ENCODE data around the gene OASL. TPM values are rescaled to one million over a fixed set of nuclear protein-coding genes. Genes with fewer than 3 reads are reported as not detected.
"Not testable (repeated sequence)": the region's sequence is repeated elsewhere in the genome, so short reads cannot be mapped to it uniquely, and the experiment has no call there.

Gene OASL, protein sequence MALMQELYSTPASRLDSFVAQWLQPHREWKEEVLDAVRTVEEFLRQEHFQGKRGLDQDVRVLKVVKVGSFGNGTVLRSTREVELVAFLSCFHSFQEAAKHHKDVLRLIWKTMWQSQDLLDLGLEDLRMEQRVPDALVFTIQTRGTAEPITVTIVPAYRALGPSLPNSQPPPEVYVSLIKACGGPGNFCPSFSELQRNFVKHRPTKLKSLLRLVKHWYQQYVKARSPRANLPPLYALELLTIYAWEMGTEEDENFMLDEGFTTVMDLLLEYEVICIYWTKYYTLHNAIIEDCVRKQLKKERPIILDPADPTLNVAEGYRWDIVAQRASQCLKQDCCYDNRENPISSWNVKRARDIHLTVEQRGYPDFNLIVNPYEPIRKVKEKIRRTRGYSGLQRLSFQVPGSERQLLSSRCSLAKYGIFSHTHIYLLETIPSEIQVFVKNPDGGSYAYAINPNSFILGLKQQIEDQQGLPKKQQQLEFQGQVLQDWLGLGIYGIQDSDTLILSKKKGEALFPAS
- not detected for polyA plus RNA-seq (ENCODE audit: insufficient read length)

DNA sequence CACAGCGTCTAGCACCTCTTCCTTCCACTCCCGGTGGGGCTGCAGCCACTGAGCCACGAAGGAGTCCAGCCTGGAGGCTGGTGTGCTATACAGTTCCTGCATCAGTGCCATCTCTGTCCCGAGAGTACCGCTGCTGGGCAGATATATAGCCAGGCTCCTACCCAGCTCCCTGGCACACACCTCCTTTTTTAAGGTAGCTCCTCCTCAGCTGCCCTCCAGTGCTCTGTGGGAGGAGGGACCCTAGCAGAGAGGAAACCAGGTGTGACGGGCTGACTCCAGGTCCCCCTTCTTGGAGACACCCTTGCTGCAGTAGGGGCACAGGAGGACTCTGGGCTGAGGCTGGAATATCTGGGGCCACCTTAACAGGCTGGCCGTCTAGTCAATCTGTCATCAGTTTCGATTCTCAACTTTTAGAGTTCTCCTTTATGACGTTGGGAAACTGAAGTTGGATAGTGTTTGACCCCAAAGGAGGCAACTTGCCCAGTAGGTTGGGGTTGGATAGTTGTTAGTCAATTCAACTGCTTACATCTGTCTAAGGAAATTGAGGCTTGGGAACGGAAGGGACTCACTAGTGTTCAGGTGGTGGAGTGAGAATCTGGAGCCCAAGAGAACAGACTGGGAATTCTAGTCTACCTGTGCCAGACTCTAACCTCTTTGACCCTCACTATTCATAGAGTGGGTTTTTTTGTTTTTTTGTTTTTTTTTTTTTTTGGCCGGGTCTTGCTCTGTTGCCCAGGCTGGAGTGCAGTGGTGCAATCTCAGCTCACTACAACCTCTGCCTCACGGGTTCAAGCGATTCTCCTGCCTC, at the start of gene OASL:
TSS of gene OASL (minus strand) at position 386 of the 808 bp plus-strand sequence. CDS start at position 111, 275 bp downstream.
- DNase-seq (ENCODE audit: low read depth), result no peak

DNA sequence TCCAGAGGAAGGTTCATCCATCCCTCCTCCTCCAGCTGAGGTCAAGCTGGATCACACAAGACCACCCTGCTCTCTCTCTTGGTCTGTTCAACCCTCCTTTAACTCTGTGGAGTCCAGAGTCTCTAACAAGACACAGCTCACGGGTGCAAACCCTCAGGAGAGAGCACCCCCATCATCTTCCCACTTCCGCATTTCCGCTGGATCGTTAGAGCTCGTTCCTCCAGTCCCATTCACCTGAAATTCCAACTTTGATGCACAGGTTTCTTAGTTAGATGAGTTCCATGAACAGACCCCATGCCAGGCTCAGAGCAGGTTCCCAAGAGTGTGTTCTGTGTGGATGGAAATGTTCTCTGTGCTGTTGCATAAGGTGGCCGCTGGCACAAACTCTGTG, 49.1 kb upstream of the OASL start:
- no peak for DNase-seq (ENCODE audit: low read depth)

DNA sequence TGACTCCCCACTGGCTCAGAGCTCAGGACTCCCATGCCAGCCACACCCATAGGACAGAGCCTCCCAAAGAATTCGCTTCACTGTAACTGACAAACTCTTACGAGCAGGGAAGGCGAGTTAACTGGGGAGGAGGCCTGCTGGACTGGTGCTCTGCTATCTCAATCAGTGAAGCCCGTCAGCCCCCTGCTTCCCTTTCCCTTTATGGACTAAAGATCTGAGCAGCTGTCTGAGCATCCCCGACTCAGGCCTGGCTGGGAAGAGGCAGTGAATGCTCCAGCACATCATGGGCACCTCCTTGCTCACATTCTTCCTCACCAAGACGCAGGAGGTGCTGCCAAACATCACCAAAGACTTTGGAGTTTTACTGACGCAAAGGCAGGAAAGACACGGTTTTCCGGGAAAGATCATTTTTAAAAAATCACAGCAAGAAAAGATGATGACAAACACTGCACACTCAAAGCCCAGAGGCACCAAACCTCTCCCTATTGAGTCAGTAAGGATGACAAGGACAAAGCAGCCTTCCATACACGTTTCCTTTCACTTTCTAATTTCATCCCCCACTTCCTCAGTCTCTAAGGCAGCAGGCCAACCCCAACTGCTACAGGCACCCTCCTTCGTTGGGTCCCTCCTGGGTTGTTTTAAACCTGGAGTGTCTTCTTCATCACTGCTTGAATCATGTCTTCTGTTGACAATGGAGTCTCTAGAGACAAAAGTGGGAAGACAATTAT, 48.6 kb upstream of the OASL start:
- DNase-seq (ENCODE audit: low read depth), result no peak

DNA sequence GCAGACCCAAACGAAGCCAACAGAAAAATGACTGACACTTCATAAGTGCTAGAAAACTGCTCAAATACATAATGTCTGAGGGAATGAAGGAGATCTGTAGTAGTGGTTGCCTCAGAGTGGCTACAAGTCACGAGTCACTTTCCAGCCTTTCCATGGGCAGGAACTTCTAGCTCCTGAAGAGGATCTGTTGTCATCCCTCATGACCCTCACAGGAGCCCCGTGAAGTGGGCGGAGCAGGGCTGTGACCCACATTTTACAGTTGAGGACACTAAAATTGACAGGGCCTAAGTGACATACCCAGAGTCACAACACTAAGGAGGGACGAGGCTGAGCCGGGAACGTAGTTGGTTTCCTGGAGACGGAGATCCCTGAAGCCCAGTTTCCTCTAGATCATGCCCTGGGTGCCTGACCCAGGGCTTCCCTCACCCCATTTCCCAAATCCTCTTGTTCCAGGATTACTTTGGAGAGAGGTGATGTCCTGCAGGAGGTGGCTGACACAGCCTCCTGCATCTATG, 47.8 kb upstream of the OASL start:
- no peak for DNase-seq (ENCODE audit: low read depth)

DNA sequence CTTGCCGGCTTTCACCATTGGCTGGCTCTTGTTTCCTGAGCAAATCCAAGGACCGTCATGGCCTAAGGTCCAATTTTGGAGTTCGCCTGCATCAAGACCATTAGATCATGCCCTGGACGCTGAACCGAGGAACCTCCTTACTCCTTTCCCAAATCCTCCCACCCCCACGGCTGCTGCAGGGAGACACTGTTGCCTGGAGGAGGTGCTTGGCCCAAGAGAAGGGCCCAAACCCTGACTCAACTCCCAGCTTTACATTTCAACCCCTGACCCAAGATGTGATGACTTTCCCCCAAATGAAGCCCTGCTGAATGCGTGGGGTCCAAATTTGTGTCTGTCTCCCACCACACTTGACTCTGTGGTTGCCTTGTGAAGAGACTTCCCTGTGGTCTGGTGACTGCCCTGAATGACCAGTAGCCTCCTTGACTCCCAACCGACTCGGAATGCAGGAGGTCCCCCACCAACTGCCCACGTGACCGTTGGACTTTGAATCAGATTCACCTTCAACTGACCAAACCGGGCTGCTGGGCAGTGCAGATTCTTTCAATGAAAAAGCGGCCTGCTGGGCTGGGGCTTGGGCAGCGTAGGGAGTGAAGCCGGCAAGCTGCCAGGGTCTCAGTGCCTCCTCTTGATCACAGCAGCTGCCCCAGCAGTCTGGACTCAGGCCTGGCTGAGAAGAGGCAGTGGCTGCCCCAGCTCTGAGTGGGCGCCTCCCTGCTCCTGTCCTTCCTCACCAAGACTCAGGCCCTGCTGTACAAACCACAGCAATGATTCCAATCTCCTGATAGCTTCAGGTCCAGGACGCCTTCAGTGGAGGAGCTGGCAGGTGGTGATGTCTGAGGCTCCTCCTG, 46.7 kb upstream of the OASL start:
- no peak for DNase-seq (ENCODE audit: low read depth)

DNA sequence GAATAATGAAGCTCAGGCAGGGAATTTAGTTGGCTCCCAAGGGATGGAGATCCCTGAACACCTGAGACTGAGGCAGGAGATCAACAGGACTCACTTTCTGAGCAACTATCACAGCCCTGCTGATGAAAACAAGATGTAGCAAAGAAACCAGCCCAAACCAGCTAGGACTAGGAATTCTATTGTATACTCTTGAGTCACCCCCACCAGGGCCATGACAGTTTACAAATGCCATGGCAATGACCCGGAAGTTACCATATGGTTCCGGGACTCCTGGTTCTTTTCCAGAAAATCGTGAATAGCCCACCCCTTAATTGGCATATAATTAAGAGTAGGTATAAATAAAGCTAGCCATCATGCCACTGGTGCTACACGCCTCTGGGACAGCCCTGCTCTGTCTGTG, 46.0 kb upstream of the OASL start:
- no peak for DNase-seq (ENCODE audit: low read depth)

DNA sequence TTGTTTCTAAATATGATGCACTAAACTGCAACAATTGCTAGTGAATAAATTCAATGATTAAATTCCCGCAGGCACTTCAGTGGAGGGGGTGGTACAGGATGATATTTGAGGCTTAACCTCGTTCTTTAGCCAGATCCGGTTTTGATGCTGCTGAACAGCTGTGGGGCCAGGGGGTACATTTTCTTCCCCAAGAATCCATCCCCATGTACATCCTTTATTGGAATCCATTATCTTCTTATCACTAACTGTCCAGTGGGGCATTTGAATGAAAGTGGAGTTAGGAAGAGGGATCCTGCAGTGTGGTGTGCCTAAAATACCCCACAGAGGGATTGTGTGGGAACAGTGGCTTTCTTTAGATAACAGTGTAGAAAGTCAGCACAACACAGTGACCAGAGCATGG, 45.2 kb upstream of the OASL start:
- no peak for DNase-seq (ENCODE audit: low read depth)

DNA sequence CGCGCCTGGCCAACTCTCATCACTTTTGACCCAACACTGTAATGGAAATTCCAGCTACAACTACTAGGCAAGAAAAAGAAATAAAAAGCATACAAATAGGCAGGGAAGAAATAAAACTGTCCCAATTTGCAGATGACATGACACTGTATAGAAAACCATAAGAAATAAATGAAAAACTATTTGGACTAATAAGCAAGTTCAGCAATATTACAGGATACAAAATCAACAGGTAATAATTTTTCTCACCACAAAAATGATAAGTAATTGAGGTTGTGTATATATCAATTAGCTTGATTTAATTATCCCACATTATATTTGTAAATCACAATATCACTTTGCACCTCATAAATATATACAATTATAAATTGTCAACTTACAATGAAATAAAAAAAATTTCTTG, 41.9 kb upstream of the OASL start:
- DNase-seq (ENCODE audit: low read depth), result no peak

DNA sequence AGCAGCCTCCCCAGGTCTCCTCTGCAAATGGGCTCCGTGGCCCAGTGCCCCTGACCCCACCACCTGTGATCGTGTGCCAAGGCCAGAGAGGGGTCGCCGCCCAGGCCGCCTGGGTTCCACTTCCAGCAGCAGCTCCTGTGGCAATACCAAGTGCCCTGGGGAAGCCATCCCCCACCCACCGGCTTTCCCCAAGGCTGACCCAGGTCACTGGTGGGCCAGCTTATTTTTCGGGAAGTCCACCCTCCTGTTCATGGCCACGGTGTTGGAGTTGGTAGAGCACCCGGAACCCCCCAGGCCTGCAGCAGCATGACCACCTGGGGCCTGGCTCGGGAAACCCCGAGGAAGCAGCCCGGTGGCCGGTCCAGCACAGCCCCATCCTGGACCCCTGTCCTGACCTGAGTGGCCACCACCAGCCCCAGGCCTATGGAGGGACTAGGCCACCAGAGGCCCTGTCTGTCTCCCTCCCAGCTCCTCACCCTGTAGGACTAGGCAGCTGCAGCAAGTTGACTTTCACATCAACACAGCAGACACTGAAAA, 40.8 kb upstream of the OASL start:
- no peak for DNase-seq (ENCODE audit: low read depth)

DNA sequence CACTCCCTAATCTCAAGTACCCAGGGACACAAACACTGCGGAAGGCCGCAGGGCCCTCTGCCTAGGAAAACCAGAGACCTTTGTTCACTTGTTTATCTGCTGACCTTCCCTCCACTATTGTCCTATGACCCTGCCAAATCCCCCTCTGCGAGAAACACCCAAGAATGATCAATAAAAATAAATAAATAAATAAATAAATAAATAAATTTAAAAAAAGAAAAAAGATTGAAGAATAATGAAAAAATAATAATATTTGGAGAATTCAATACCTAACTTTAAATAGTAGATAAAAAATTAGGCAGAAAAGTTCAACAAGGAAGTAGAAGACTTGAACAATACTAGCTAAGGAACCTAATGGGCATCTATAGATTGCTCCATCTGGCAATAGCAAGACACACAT, 38.4 kb upstream of the OASL start:
- DNase-seq (ENCODE audit: low read depth), result not testable (repeated sequence)

DNA sequence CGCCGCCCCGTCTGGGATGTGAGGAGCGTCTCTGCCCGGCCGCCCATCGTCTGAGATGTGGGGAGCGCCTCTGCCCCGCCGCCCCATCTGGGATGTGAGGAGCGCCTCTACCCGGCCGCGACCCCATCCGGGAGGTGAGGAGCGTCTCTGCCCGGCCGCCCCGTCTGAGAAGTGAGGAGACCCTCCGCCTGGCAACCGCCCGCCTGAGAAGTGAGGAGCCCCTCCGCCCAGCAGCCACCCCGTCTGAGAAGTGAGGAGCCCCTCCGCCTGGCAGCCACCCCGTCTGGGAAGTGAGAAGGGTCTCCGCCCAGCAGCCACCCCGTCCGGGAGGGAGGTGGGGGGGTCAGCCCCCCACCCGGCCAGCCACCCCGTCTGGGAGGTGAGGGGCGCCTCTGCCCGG, 36.9 kb upstream of the OASL start:
- not testable (repeated sequence) for DNase-seq (ENCODE audit: low read depth)

DNA sequence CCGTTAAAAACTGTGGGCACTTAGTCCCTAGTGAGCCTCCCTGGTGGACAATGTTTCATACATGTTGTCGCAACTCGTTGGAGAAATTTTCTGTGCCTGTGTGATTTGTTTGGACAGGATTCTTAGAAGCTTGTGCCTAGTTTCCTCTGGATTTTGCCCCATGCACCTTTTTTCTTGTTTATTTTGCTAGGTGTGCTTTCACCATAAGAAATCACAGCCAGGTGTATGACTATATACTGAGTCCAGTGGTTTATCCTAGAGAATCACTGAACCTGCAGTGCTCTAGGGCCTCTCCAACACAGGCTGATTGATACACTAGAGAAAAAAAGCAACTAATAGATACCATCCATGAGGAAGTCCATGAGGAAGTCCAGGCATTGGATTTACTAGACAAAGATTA, 33.1 kb upstream of the OASL start:
- DNase-seq (ENCODE audit: low read depth), result no peak

DNA sequence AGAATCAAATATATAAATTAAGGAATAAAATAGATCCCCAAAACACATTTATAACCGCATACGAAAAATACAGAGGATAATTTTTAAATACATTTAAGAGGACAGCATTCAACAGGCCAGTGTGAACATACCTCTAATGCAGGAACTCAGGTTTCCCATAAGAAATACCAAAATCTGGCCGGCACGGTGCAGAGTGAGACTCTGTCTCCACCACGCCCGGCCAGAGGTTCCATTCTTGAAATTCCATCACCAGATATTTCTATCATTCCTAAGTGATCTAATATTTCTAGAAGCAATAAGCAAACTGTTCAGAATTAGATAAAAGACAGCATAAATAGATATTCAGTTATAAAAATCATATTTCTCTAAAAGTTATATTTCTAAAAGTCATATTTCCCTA, 30.2 kb upstream of the OASL start:
- DNase-seq (ENCODE audit: low read depth), result no peak

DNA sequence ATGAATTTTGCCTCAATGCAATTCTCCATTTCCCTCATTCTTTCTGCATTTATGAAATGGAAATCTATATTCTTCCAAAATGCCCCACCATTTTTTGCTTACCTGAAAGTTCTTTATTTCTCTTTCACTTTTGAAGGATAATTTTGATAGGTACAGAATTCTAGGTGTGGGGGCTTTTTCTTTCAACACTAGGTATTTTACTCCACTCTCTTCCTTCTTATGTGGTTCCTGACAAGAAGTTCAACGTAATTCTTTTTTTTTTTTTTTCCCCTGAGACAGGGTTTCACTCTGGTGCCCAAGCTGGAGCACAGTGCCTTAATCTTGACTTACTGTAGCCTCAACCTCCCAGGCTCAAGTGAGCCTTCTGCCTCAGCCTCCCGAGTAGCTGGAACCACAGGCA, 26.3 kb upstream of the OASL start:
- DNase-seq (ENCODE audit: low read depth), result no peak

DNA sequence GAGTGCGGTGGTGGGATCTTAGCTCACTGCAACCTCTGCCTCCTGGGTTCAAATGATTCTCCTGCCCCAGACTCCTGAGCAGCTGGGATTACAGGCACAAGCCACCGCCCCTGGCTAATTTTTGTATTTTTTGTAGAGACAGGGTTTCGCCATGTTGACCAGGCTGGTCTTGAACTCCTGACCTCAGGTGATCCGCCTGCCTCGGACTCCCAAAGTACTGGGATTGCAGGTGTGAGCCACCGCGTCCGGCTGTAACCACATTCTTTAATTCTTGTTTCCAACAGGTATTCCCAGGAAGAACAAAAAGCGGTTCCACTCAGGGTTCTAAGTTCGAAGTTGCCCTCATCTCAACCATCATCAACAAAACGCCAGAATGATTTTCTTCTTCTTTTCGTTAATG, 25.5 kb upstream of the OASL start:
- DNase-seq (ENCODE audit: low read depth), result not testable (repeated sequence)

DNA sequence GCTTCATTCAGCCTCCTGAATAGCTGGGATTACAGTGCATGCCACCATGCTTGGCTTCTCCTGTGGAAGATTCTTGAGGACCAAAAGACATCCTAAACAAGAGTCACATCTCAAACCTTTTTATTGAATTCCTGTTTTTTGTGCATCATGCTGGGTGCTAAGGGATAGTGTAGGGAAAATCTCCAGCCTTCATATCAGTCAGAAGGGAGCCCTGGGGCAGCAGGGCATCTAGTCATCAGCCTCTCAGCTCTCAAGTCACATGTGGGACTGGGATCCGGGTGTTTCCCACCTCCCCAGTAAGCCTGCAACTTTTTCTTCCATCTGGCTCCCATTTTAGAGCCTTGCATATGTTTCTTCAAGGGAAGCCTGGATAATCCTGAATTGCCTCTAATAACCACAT, 25.1 kb upstream of the OASL start:
- DNase-seq (ENCODE audit: low read depth), result no peak

DNA sequence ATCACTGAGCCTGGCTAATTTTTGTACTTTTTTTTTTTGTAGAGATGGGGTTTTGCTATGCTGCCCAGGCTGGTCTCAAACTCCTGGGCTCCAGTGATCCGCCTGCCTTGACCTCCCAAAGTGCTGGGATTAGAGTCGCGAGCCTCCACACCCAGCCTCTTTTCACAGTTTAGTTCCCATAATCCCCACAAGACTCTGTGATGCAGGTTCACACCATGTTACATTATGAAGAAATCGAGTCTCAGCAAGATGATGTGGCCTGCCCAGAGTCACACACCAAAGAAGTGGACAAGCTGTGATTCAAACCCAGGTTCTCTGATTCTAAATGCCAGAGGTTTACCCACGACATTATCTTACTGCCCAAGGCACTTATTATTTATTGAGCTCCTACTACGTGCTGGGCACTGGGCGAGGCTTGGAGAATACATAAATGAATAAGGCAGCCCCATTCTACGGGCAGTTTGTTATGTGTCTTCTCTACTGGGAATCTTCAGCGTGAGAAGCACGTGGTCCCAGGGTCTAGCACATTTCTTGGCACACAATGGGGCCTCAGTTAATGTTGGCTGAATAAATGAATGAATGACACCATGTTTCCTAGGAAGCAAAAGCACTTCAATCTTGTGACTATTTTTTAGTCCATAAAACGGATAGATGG, 23.5 kb upstream of the OASL start:
- DNase-seq (ENCODE audit: low read depth), result no peak

DNA sequence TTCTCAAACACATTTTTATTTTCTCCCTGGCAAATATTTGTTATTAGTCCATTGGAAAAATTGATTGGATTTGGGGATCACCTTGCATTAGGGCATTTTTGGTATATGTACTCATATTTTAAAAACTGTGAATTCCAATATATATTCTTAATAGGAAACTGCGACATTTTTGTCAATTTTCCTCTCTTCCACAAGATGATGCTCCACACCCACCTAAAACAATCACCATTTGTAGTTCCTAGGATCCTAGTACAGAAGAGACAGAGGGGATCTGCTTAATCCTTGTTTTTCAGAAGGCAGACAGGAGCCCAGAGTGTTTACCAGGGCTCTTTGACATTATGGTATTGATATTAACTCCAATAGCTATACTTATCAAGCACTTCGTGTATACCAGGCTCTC, 22.8 kb upstream of the OASL start:
- DNase-seq (ENCODE audit: low read depth), result peak; percentile 13

DNA sequence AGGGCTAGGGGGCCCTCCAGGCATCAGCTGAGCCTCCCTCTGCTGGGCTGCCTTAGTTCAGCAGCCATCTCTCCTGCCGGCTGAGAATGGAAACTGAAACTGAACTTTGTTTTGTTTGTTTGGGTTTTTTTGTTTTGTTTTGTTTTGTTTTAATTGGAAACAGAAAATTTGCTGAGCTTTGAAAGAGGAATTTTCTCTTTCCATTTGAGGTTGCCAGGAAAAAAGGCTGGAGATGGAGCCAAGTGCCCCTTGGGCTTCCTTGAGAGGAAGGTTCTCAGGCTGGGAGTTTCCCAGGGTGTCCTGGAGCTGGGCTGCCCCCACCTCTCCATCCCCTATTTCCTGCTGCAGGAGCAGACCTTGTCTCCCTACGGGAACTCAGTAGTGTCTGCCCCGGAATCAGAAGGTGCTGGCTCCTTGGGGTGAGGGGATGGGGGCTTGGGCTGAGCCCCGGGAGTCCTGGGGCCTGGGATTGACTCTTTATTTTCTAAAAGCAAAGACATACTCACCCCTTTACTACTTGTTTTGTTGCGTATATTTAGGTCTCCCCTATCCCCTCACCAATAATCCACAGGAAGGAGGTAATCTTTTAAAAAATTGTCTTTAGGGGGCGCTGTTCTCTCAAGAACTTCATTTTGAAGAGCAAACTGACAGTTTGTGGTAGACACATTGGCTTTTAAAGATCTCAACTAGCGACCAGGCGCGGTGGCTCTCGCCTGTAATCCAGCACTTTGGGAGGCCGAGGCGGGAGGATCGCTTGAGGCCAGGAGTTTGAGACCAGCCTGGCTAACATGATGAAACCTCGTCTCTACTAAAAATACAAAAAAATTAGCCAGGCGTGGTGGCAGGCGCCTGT, 21.3 kb upstream of the OASL start:
- peak; percentile 26 for DNase-seq (ENCODE audit: low read depth)

Data from forelimb muscle (tissue), 1 donor.